Neural progenitor cell (in vitro differentiated cells): Measurements from ENCODE around the gene KRTAP10-2. TPM values are rescaled to one million over a fixed set of nuclear protein-coding genes. Genes with fewer than 3 reads are reported as not detected.
A peak's percentile ranks its signal among the peaks of the same experiment; 100 is the strongest.
"Not testable (repeated sequence)": the region's sequence is repeated elsewhere in the genome, so short reads cannot be mapped to it uniquely, and the experiment has no call there.

Experiments
- DNase-seq: peaks from one replicate; pipeline ENCODE4 v3.0.0-alpha.2; 2016; ENCODE audit warnings: low spot score
- H2AFZ ChIP-seq: fragments of 200-600 bp; sonication (generic); replicated peaks from 2 replicates; pipeline ENCODE4 v1.6.1; 2016; ENCODE audit warnings: antibody characterized with exemption
- H3F3A ChIP-seq: fragments of 200-600 bp; sonication (generic); 2 replicates; pipeline ENCODE4 v1.6.1; 2016; ENCODE audit warnings: antibody characterized with exemption, low read depth
- H3K27ac ChIP-seq: fragments of 200-600 bp; sonication (generic); 2 replicates; pipeline ENCODE4 v1.5.1; 2016; ENCODE audit warnings: mild to moderate bottlenecking
- H3K27me3 ChIP-seq: fragments of 200-600 bp; sonication (generic); 2 replicates; pipeline ENCODE4 v1.6.1; 2016; ENCODE audit warnings: mild to moderate bottlenecking, moderate library complexity
- H3K36me3 ChIP-seq: fragments of 200-600 bp; sonication (generic); 2 replicates; pipeline ENCODE4 v1.5.1; 2016
- H3K4me1 ChIP-seq: fragments of 200-600 bp; sonication (generic); 2 replicates; pipeline ENCODE4 v1.6.1; 2016; ENCODE audit warnings: mixed run types
- H3K4me2 ChIP-seq: fragments of 200-600 bp; sonication (generic); 2 replicates; pipeline ENCODE4 v1.6.1; 2016
- H3K4me3 ChIP-seq: fragments of 200-600 bp; sonication (generic); 2 replicates; pipeline ENCODE4 v1.5.1; 2016
- H3K79me2 ChIP-seq: fragments of 200-600 bp; sonication (generic); 2 replicates; pipeline ENCODE4 v1.6.1; 2016; ENCODE audit warnings: low read depth
- H3K9ac ChIP-seq: fragments of 200-600 bp; sonication (generic); 2 replicates; pipeline ENCODE4 v1.6.1; 2016
- H3K9me3 ChIP-seq: fragments of 200-600 bp; sonication (generic); 2 replicates; pipeline ENCODE4 v1.5.1; 2016; ENCODE audit warnings: low read depth
- H4K20me1 ChIP-seq: fragments of 200-600 bp; sonication (generic); 2 replicates; pipeline ENCODE4 v1.6.1; 2016; ENCODE audit warnings: low read depth
- H3K27ac Mint-ChIP-seq: 3 replicates; pipeline ENCODE4 v1.8.0; 2021; ENCODE audit warnings: mixed read lengths
- H3K27me3 Mint-ChIP-seq: 2 replicates; pipeline ENCODE4 v1.8.0; 2022; ENCODE audit warnings: low read depth, mild to moderate bottlenecking, inconsistent platforms, moderate library complexity, mixed read lengths; ENCODE audit not compliant: insufficient read depth
- H3K36me3 Mint-ChIP-seq: 3 replicates; pipeline ENCODE4 v1.8.0; 2021; ENCODE audit warnings: mixed read lengths
- H3K4me1 Mint-ChIP-seq: 3 replicates; pipeline ENCODE4 v1.8.0; 2021; ENCODE audit warnings: mixed read lengths
- H3K4me3 Mint-ChIP-seq: 3 replicates; pipeline ENCODE4 v1.8.0; 2021; ENCODE audit warnings: mild to moderate bottlenecking, moderate library complexity, mixed read lengths
- H3K9me3 Mint-ChIP-seq: 3 replicates; pipeline ENCODE4 v1.8.0; 2020; ENCODE audit warnings: mixed read lengths
- CTCF ChIP-seq: fragments of 200-600 bp; sonication (generic); IDR thresholded peaks from 2 replicates; pipeline ENCODE4 v1.5.1; 2017; ENCODE audit warnings: antibody characterized with exemption, mild to moderate bottlenecking
- EZH2 ChIP-seq: fragments of 200-600 bp; sonication (generic); IDR thresholded peaks from 2 replicates; pipeline ENCODE4 v1.6.1; 2017; ENCODE audit warnings: antibody characterized with exemption, mild to moderate bottlenecking, moderate library complexity
- EZH2phosphoT487 ChIP-seq: fragments of 200-600 bp; sonication (generic); IDR thresholded peaks from 2 replicates; pipeline ENCODE4 v1.6.1; 2017; ENCODE audit warnings: antibody characterized with exemption
- total RNA-seq: library from RNA; depleted of rRNA; stranded (reverse); fragments of >200 nt; gene quantifications from 2 replicates; pipeline ENCODE4 v1.2.3, GENCODE V29; 2015; ENCODE audit warnings: low replicate concordance

Gene KRTAP10-2
- total RNA-seq, 1 donor from 2014 or later, result not detected

GRCh38 chr21:44590897-44591800, 39.8 kb upstream of the KRTAP10-2 start:
- not testable (repeated sequence) for H3K9me3 Mint-ChIP-seq, H3K4me3 ChIP-seq, H3K79me2 ChIP-seq, H4K20me1 ChIP-seq, H3F3A ChIP-seq, H3K27ac ChIP-seq, H3K27me3 ChIP-seq, H3K36me3 Mint-ChIP-seq, H3K4me3 Mint-ChIP-seq, H3K4me2 ChIP-seq, H3K27me3 Mint-ChIP-seq, H3K9ac ChIP-seq, H3K9me3 ChIP-seq, H3K27ac Mint-ChIP-seq, H3K4me1 ChIP-seq, H2AFZ ChIP-seq, DNase-seq, H3K36me3 ChIP-seq
- H3K4me1 Mint-ChIP-seq, result peaks cover 15% of the 10 kb centered on the region

DNA sequence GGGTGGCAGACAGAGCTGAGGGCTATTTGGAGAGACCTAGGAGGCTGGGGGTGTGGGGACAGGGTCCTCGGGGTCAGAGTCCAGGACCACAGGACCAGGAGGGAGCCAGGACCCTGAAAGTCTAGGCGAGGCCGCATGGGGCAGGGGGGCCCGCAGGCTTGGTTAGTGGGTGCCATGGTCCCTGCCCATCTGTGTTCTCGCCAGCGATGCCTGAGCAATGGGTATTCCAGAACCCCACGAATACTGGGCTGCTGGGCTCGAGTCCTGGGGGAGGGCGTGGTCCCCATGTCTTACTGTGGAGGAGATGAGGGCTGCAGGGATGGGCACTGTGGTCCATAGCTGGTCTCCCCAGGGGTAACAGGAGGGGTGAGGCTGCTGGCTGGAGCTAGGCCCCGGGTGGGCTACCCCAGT, 39.0 kb upstream of the KRTAP10-2 start:
- no peak overlapping the region for H3K27ac Mint-ChIP-seq

GRCh38 chr21:44589586-44590305, 38.4 kb upstream of the KRTAP10-2 start:
- Mint-ChIP-seq H3K9me3 (peaks cover 3% of the 10 kb centered on the region), H3K27me3 (peaks cover 2% of the 10 kb centered on the region), H3K36me3 (no peaks in the 10 kb centered on the region), H3K27ac (no peak overlapping the region), H3K4me3 (peak overlapping the region; percentile 41), H3K4me1 (peaks cover 15% of the 10 kb centered on the region)
- Histone ChIP-seq H2AFZ (no peak overlapping the region), H3K9me3 (no peaks in the 10 kb centered on the region), H3K79me2 (no peaks in the 10 kb centered on the region), H3K4me2 (no peak overlapping the region), H3K36me3 (no peaks in the 10 kb centered on the region), H3K9ac (no peak overlapping the region), H3K27ac (no peak overlapping the region), H3K4me1 (peaks cover 5% of the 10 kb centered on the region), H3K4me3 (no peak overlapping the region), H3F3A (no peaks in the 10 kb centered on the region), H3K27me3 (no peaks in the 10 kb centered on the region), H4K20me1 (no peaks in the 10 kb centered on the region)
- TF ChIP-seq EZH2phosphoT487 (no peak), EZH2 (no peak), CTCF (no peak)
- no peak for DNase-seq

More for the DNA sequence above, 39.0 kb upstream of the KRTAP10-2 start:
- H3K9me3 Mint-ChIP-seq, result peaks cover 3% of the 10 kb centered on the region
- H3K36me3 Mint-ChIP-seq, result no peaks in the 10 kb centered on the region
- DNase-seq, result no peak
- no peaks in the 10 kb centered on the region for H3F3A ChIP-seq
- no peaks in the 10 kb centered on the region for H3K79me2 ChIP-seq
- no peak overlapping the region for H3K9ac ChIP-seq
- H3K4me3 Mint-ChIP-seq, result peak overlapping the region; percentile 41
- no peaks in the 10 kb centered on the region for H3K27me3 ChIP-seq
- no peak overlapping the region for H3K4me3 ChIP-seq
- H3K4me2 ChIP-seq, result no peak overlapping the region
- H3K9me3 ChIP-seq, result no peaks in the 10 kb centered on the region
- TF ChIP-seq CTCF (no peak), EZH2phosphoT487 (no peak), EZH2 (no peak)
- H3K27me3 Mint-ChIP-seq, result peaks cover 2% of the 10 kb centered on the region
- H3K27ac ChIP-seq, result no peak overlapping the region
- H4K20me1 ChIP-seq, result no peaks in the 10 kb centered on the region
- H2AFZ ChIP-seq, result no peak overlapping the region
- peaks cover 15% of the 10 kb centered on the region for H3K4me1 Mint-ChIP-seq
- no peaks in the 10 kb centered on the region for H3K36me3 ChIP-seq
- peaks cover 5% of the 10 kb centered on the region for H3K4me1 ChIP-seq
